Measurements from ENCODE around the gene LAD1.

GRCh38 chr1:201399018-201399351 is at the start of gene LAD1:
- no peak for TF ChIP-seq CTCF (conservative IDR thresholded peaks at IDR 0.05; ENCODE audit: low read length)
- no peak for TF ChIP-seq EZH2phosphoT487 (IDR thresholded peaks at IDR 0.05; ENCODE audit: borderline replicate concordance, low read depth, low read length)
